ENCODE data around the gene HORMAD1. TPM values are rescaled to one million over a fixed set of nuclear protein-coding genes. Genes with fewer than 3 reads are reported as not detected.

The HORMAD1 gene
- total and polyA plus RNA-seq, 11 donors, result 0.25 to 0.45 TPM; not detected in 9

- intact Hi-C loops (cut with DNase I), result no loop called here
- H3K9me3 ChIP-seq, result no peaks in the 10 kb centered on the region
- peaks cover 0 to 88% (median 59%) of the 10 kb centered on the region in 9 donors for H3K36me3 ChIP-seq
- no peak for ATAC-seq
- H3K4me1 ChIP-seq, result peaks cover 0 to 10% (median 0%) of the 10 kb centered on the region in 12 donors
- no peak for DNase-seq
- no peak overlapping the region for H3K27ac ChIP-seq
- H3K27me3 ChIP-seq, result no peaks in the 10 kb centered on the region
- WGBS, 4 donors, result 73 to 81% (median 79%) methylated on average over 1 of the region's 1 CpG
- TF ChIP-seq POLR2A (IDR thresholded peaks at IDR 0.05), result no peak
- TF ChIP-seq CTCF (IDR thresholded peaks at IDR 0.05), result no peak
- no peak overlapping the region for H3K4me3 ChIP-seq
Measured at GRCh38 chr1:150688763-150689162, 31.9 kb downstream of the HORMAD1 start.

- DNase-seq (no peak), ATAC-seq (no peak)
- Histone ChIP-seq H3K4me3 (no peak overlapping the region), H3K9me3 (no peaks in the 10 kb centered on the region), H3K36me3 (peaks cover 0 to 80% (median 62%) of the 10 kb centered on the region in 9 donors), H3K27ac (no peak overlapping the region), H3K27me3 (no peaks in the 10 kb centered on the region), H3K4me1 (peaks cover 0 to 6% (median 0%) of the 10 kb centered on the region in 12 donors)
- intact Hi-C loops (cut with DNase I), result no loop called here
- TF ChIP-seq POLR2A (IDR thresholded peaks at IDR 0.05) (no peak), CTCF (IDR thresholded peaks at IDR 0.05) (no peak)
- 97 to 100% (median 98%) methylated on average over 3 of the region's 3 CpGs for WGBS, 4 donors
Measured at GRCh38 chr1:150686275-150686674, 34.4 kb downstream of the HORMAD1 start.

DNA sequence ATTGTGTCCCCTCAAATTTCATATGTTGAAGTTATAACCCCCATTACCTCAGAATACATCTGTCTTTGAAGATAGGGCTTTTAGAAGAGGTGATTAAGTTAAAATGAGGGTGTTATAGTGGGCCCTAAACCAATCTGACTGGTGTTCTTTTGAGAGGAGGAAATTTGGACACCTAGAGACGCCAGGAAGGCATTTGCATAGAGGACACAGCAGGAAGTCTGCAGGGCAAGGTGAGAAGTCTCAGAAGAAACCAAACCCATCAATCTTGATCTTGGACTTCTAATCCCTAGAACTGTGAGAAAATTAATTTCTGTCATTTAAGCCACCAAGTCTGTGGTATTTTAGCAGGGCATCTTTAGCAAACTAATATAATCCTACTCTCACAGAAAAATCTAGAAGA, 36.8 kb downstream of the HORMAD1 start:
- Histone ChIP-seq H3K36me3 (peaks cover 0 to 69% (median 52%) of the 10 kb centered on the region in 9 donors), H3K4me3 (no peak overlapping the region), H3K27me3 (no peaks in the 10 kb centered on the region), H3K4me1 (peaks cover 0 to 6% (median 0%) of the 10 kb centered on the region in 12 donors), H3K27ac (no peak overlapping the region), H3K9me3 (no peaks in the 10 kb centered on the region)
- ATAC-seq (no peak), DNase-seq (no peak)
- TF ChIP-seq CTCF (IDR thresholded peaks at IDR 0.05) (no peak), POLR2A (IDR thresholded peaks at IDR 0.05) (no peak)
- WGBS, 4 donors, result 68 to 80% (median 77%) methylated on average over 1 of the region's 1 CpG
- intact Hi-C loops (cut with DNase I), result no loop called here

GRCh38 chr1:150678988-150679387, 41.7 kb downstream of the HORMAD1 start:
- no peak for ATAC-seq
- WGBS, 4 donors, result 94 to 100% (median 98%) methylated on average over 1 of the region's 1 CpG

More at GRCh38 chr1:150678988-150679387, 41.7 kb downstream of the HORMAD1 start:
- Histone ChIP-seq H3K27ac (no peak overlapping the region), H3K4me3 (no peak overlapping the region), H3K36me3 (peaks cover 0 to 50% (median 33%) of the 10 kb centered on the region in 9 donors), H3K4me1 (peaks cover 0 to 3% (median 0%) of the 10 kb centered on the region in 12 donors), H3K27me3 (no peaks in the 10 kb centered on the region), H3K9me3 (no peaks in the 10 kb centered on the region)
- DNase-seq, result no peak
- TF ChIP-seq POLR2A (IDR thresholded peaks at IDR 0.05) (no peak), CTCF (IDR thresholded peaks at IDR 0.05) (no peak)
- intact Hi-C loops (cut with DNase I), result no loop called here

All from heart left ventricle (tissue), 16 donors.